SK-N-SH (cell line): ENCODE results near the gene PCBD2. TPM values are rescaled to one million over a fixed set of nuclear protein-coding genes. Genes with fewer than 3 reads are reported as not detected.

Source experiments
- CTCF ChIA-PET: fragments of 300-600, 350-600 bp; formaldehyde crosslinking; extraction: SDS; loops from one replicate; lab custom pipeline; 2021; lab: Yijun Ruan, JAX
- POLR2A ChIA-PET: fragments of 350-600 bp; sonication (Branson Sonifier 250); formaldehyde crosslinking; extraction: SDS; loops from one replicate; lab custom pipeline; 2020; ENCODE audit warnings: antibody characterized with exemption, inconsistent platforms; lab: Yijun Ruan, JAX
- DNase-seq: peaks from one replicate; pipeline ENCODE4 v3.0.0; 2012
- H2AFZ ChIP-seq: fragments of 200-600 bp; sonication (generic); 2 replicates; pipeline ENCODE4 v1.8.1; 2016; ENCODE audit warnings: antibody characterized with exemption, mild to moderate bottlenecking, low read depth
- H3F3A ChIP-seq: fragments of 200-600 bp; sonication (generic); replicated peaks from 2 replicates; pipeline ENCODE3; 2016; ENCODE audit warnings: antibody characterized with exemption, mild to moderate bottlenecking; ENCODE audit not compliant: insufficient read depth
- H3K27ac ChIP-seq, 2 experiments: fragments of 200-500 bp in 1 of 2; fragments of 200-600 bp in 1 of 2; sonication (Bioruptor generic) in 1 of 2; sonication (generic), shearing (Covaris generic) in 1 of 2; 2 replicates each; pipeline versions ENCODE4 v1.5.1 to v1.6.1; 2014 to 2016; ENCODE audit warnings: low read depth in 2 of 2, inconsistent platforms in 1 of 2, low read length in 1 of 2, mild to moderate bottlenecking in 1 of 2, mixed read lengths in 1 of 2
- H3K27me3 ChIP-seq: fragments of 200-600 bp; sonication (generic), shearing (Covaris generic); 2 replicates; pipeline ENCODE4 v1.6.1; 2016; ENCODE audit warnings: mixed run types; ENCODE audit not compliant: insufficient read depth
- H3K36me3 ChIP-seq, 2 experiments: fragments of 200-500 bp in 1 of 2; fragments of 200-600 bp in 1 of 2; sonication (Bioruptor generic) in 1 of 2; sonication (generic) in 1 of 2; replicated peaks in 1 of 2; 2 replicates each; pipeline versions ENCODE3 to v1.5.1; 2014 to 2016; ENCODE audit warnings: low read length in 1 of 2, mild to moderate bottlenecking in 1 of 2; ENCODE audit not compliant: insufficient read depth in 2 of 2, control insufficient read depth in 1 of 2
- H3K4me1 ChIP-seq, 2 experiments: fragments of 200-500 bp in 1 of 2; fragments of 200-600 bp in 1 of 2; sonication (Bioruptor generic) in 1 of 2; sonication (generic), shearing (Covaris generic) in 1 of 2; 2 replicates each; pipeline versions ENCODE4 v1.5.1 to v1.6.1; 2014 to 2016; ENCODE audit warnings: low read depth in 1 of 2, low read length in 1 of 2, mixed run types in 1 of 2; ENCODE audit not compliant: insufficient read depth in 2 of 2, control insufficient read depth in 1 of 2
- H3K4me2 ChIP-seq: fragments of 200-600 bp; sonication (generic), shearing (Covaris generic); 2 replicates; pipeline ENCODE4 v1.6.1; 2017; ENCODE audit warnings: mixed run types
- H3K4me3 ChIP-seq, 2 experiments: fragments of 200-500 bp in 1 of 2; fragments of 200-600 bp in 1 of 2; sonication (Bioruptor generic) in 1 of 2; sonication (generic), shearing (Covaris generic) in 1 of 2; 2 replicates each; pipeline versions ENCODE4 v1.5.1 to v1.8.1; 2014 to 2016; ENCODE audit warnings: low read depth in 2 of 2, inconsistent platforms in 1 of 2, low read length in 1 of 2, mild to moderate bottlenecking in 1 of 2, mixed read lengths in 1 of 2, moderate library complexity in 1 of 2
- H3K79me2 ChIP-seq: fragments of 200-600 bp; sonication (generic); 2 replicates; pipeline ENCODE4 v1.8.1; 2017; ENCODE audit warnings: mild to moderate bottlenecking; ENCODE audit not compliant: insufficient read depth
- H3K9ac ChIP-seq: fragments of 200-600 bp; sonication (generic); 2 replicates; pipeline ENCODE4 v1.6.1; 2017; ENCODE audit warnings: mixed run types
- H3K9me2 ChIP-seq: fragments of 200-600 bp; sonication (generic); 2 replicates; pipeline ENCODE4 v1.6.1; 2017; ENCODE audit warnings: mixed run types
- H3K9me3 ChIP-seq: fragments of 200-600 bp; sonication (generic); 2 replicates; pipeline ENCODE4 v1.6.1; 2017; ENCODE audit warnings: mixed run types, mild to moderate bottlenecking, moderate library complexity
- H4K20me1 ChIP-seq: fragments of 200-600 bp; sonication (generic); 2 replicates; pipeline ENCODE4 v1.6.1; 2017; ENCODE audit warnings: mild to moderate bottlenecking, mixed run types; ENCODE audit not compliant: insufficient read depth
- EZH2phosphoT487 ChIP-seq: fragments of 200-600 bp; sonication (generic); IDR thresholded peaks from 2 replicates; pipeline ENCODE4 v1.6.1; 2017; ENCODE audit warnings: low read depth, mixed run types, mild to moderate bottlenecking, antibody characterized with exemption, moderate library complexity, borderline replicate concordance
- MEF2A ChIP-seq: IDR thresholded peaks from 2 replicates; pipeline ENCODE4 v1.4.0; 2012; ENCODE audit warnings: low read depth, borderline replicate concordance
- PBX3 ChIP-seq: IDR thresholded peaks from 2 replicates; pipeline ENCODE4; 2012
- POLR2AphosphoS5 ChIP-seq: IDR thresholded peaks from 2 replicates; pipeline ENCODE4 v1.6.1; 2012; ENCODE audit warnings: low read depth, low read length
- TAF1 ChIP-seq: IDR thresholded peaks from 2 replicates; pipeline ENCODE4 v1.6.1; 2012; ENCODE audit warnings: low read depth, mild to moderate bottlenecking, low read length, moderate library complexity, borderline replicate concordance
- TCF12 ChIP-seq: IDR thresholded peaks from 2 replicates; pipeline ENCODE4 v1.4.0; 2012
- WGBS: methylation state at CpG from one replicate; pipeline ENCODE4 v1.1.6; 2017; ENCODE audit warnings: low lambda C conversion rate; 5-methylcytosine and 5-hydroxymethylcytosine counted together
- polyA plus RNA-seq, 3 experiments: library from polyadenylated mRNA; depleted of rRNA; stranded (reverse); fragments of >200 nt; gene quantifications; 2 replicates each; pipeline ENCODE4 v1.2.3, GENCODE V29; 2012

The PCBD2 gene
- polyA plus RNA-seq, 1 of the 3 experiments (the other 2 are of a cell fraction): 5.1 TPM

GRCh38 chr5:135008981-135009735, 104.2 kb downstream of the PCBD2 start:
- Histone ChIP-seq H3K9ac (no peak overlapping the region), H3K4me1 (no peaks in the 10 kb centered on the region; a peak in 1 of 4 replicates), H3K36me3 (no peaks in the 10 kb centered on the region), H3K9me3 (no peaks in the 10 kb centered on the region), H2AFZ (no peak overlapping the region), H3K79me2 (no peaks in the 10 kb centered on the region), H4K20me1 (no peaks in the 10 kb centered on the region), H3K4me2 (no peak overlapping the region), H3K27ac (no peak overlapping the region), H3F3A (no peaks in the 10 kb centered on the region), H3K27me3 (no peaks in the 10 kb centered on the region; the same call in 1 of the 2 replicates), H3K9me2 (no peaks in the 10 kb centered on the region), H3K4me3 (no peak overlapping the region)
- POLR2A ChIA-PET: no interaction called here
- TF ChIP-seq POLR2AphosphoS5 (no peak), MEF2A (no peak)
- WGBS: 73% methylated on average over 9 of the region's 13 CpGs
- DNase-seq: peak; percentile 3
- CTCF ChIA-PET: no interaction called here

GRCh38 chr5:135009736-135010501, 105.0 kb downstream of the PCBD2 start:
- Histone ChIP-seq H3K27me3 (no peaks in the 10 kb centered on the region; the same call in 1 of the 2 replicates), H3F3A (no peaks in the 10 kb centered on the region), H3K36me3 (no peaks in the 10 kb centered on the region), H4K20me1 (no peaks in the 10 kb centered on the region), H3K4me1 (no peaks in the 10 kb centered on the region; a peak in 1 of 4 replicates), H3K9me2 (no peaks in the 10 kb centered on the region), H3K9ac (no peak overlapping the region), H3K79me2 (no peaks in the 10 kb centered on the region), H2AFZ (no peak overlapping the region), H3K4me2 (no peak overlapping the region), H3K4me3 (no peak overlapping the region), H3K9me3 (no peaks in the 10 kb centered on the region), H3K27ac (no peak overlapping the region)
- 68% methylated on average over 9 of the region's 11 CpGs for WGBS
- TF ChIP-seq EZH2phosphoT487: no peak
- no peak for TF ChIP-seq MEF2A
- TF ChIP-seq TCF12: no peak
- TF ChIP-seq TAF1: no peak
- no peak for TF ChIP-seq PBX3
- DNase-seq: peak; percentile 9
- POLR2A ChIA-PET: no interaction called here
- CTCF ChIA-PET: interaction anchor here (1.0 kb wide), 1 partner anchor 10 kb away, joined by 3 read pairs; no protein-coding TSS in a partner anchor
